ENCODE measurements around the gene TMEM43. TPM values are rescaled to one million over a fixed set of nuclear protein-coding genes. Genes with fewer than 3 reads are reported as not detected.
A peak's percentile ranks its signal among the peaks of the same experiment; 100 is the strongest.
"Not testable (repeated sequence)": the region's sequence is repeated elsewhere in the genome, so short reads cannot be mapped to it uniquely, and the experiment has no call there.

The TMEM43 gene
- polyA plus RNA-seq (2011; rRNA removed) (111 and 117 TPM in 2 replicates), polyA minus RNA-seq (2011; rRNA and poly(A)+ RNA removed) (75.5 and 95.0 TPM in 2 replicates)

- no peak for TF ChIP-seq CTCF (IDR thresholded peaks at IDR 0.05; ENCODE audit: low read depth, low read length)
- peak; percentile 99 for DNase-seq (ENCODE audit: low read depth, low spot score)
- Histone ChIP-seq H3K27me3 (ENCODE audit: control insufficient read depth, insufficient read depth, low read length) (no peaks in the 10 kb centered on the region), H3K27ac (ENCODE audit: low read depth, low read length) (peak within 1 kb of the TSS; percentile 93), H3K4me3 (ENCODE audit: low read depth, low read length) (peak within 1 kb of the TSS; percentile 99), H3K9me3 (ENCODE audit: control insufficient read depth, insufficient read depth, low read length) (peaks cover 6% of the 10 kb centered on the region; the same call in 1 of the 2 replicates)
- POLR2A ChIA-PET: interaction anchor here (0.8 to 3.2 kb wide), 11 partner anchors 8 to 940 kb away, joined by 3 to 50 read pairs (median 4); partner anchors contain the start of genes CCDC174, LSM3, MRPS25 and XPC
- CTCF ChIA-PET: interaction anchor here (0.7 to 4.1 kb wide), 10 partner anchors 14 to 467 kb away, joined by 3 to 23 read pairs (median 4); no protein-coding TSS in a partner anchor
These were observed at the start of gene TMEM43, which contains the start of gene CHCHD4 for GRCh38 chr3:14124615-14125192. Gene TMEM43 (plus strand): TSS chr3:14125052. CDS start chr3:14125194, 142 bp downstream. Gene CHCHD4 (minus strand): TSS chr3:14124870. CDS start chr3:14124676, 194 bp downstream.

GRCh38 chr3:14075233-14075632 is 49.6 kb upstream of the TMEM43 start:
- H3K27me3 ChIP-seq (ENCODE audit: control insufficient read depth, insufficient read depth, low read length); H3K27ac ChIP-seq (ENCODE audit: low read depth, low read length); H3K9me3 ChIP-seq (ENCODE audit: control insufficient read depth, insufficient read depth, low read length); H3K4me3 ChIP-seq (ENCODE audit: low read depth, low read length); CTCF ChIA-PET; POLR2A ChIA-PET; DNase-seq (ENCODE audit: low read depth, low spot score): not testable (repeated sequence)

- Histone ChIP-seq H3K27ac (ENCODE audit: low read depth, low read length) (no peak overlapping the region), H3K27me3 (ENCODE audit: control insufficient read depth, insufficient read depth, low read length) (no peaks in the 10 kb centered on the region), H3K4me3 (ENCODE audit: low read depth, low read length) (no peak overlapping the region), H3K9me3 (ENCODE audit: control insufficient read depth, insufficient read depth, low read length) (no peaks in the 10 kb centered on the region)
- CTCF ChIA-PET: no interaction called here
- no peak for DNase-seq (ENCODE audit: low read depth, low spot score)
- POLR2A ChIA-PET: no interaction called here
- TF ChIP-seq CTCF (IDR thresholded peaks at IDR 0.05; ENCODE audit: low read depth, low read length): no peak
These were observed 47.5 kb upstream of the TMEM43 start for GRCh38 chr3:14077310-14077709.

GRCh38 chr3:14082108-14082657 is 42.7 kb upstream of the TMEM43 start:
- Histone ChIP-seq H3K4me3 (ENCODE audit: low read depth, low read length) (no peak overlapping the region), H3K27ac (ENCODE audit: low read depth, low read length) (no peak overlapping the region), H3K27me3 (ENCODE audit: control insufficient read depth, insufficient read depth, low read length) (no peaks in the 10 kb centered on the region), H3K9me3 (ENCODE audit: control insufficient read depth, insufficient read depth, low read length) (no peaks in the 10 kb centered on the region)
- no peak for TF ChIP-seq CTCF (IDR thresholded peaks at IDR 0.05; ENCODE audit: low read depth, low read length)
- DNase-seq (ENCODE audit: low read depth, low spot score): no peak
- POLR2A ChIA-PET: no interaction called here
- CTCF ChIA-PET: no interaction called here

GRCh38 chr3:14087461-14087860 is 37.4 kb upstream of the TMEM43 start:
- H3K9me3 ChIP-seq (ENCODE audit: control insufficient read depth, insufficient read depth, low read length); CTCF ChIA-PET; H3K27me3 ChIP-seq (ENCODE audit: control insufficient read depth, insufficient read depth, low read length); POLR2A ChIA-PET; DNase-seq (ENCODE audit: low read depth, low spot score); H3K4me3 ChIP-seq (ENCODE audit: low read depth, low read length); H3K27ac ChIP-seq (ENCODE audit: low read depth, low read length): not testable (repeated sequence)

GRCh38 chr3:14091959-14092358 is 32.9 kb upstream of the TMEM43 start:
- H3K4me3 ChIP-seq (ENCODE audit: low read depth, low read length); DNase-seq (ENCODE audit: low read depth, low spot score); H3K27ac ChIP-seq (ENCODE audit: low read depth, low read length); H3K27me3 ChIP-seq (ENCODE audit: control insufficient read depth, insufficient read depth, low read length); CTCF ChIA-PET; H3K9me3 ChIP-seq (ENCODE audit: control insufficient read depth, insufficient read depth, low read length); POLR2A ChIA-PET: not testable (repeated sequence)

Data from AG04450 (cell line).